Measurements from ENCODE around the gene PITPNM3.

The PITPNM3 gene

GRCh38 chr17:6525141-6525540 lies 31.2 kb downstream of the PITPNM3 start:
- no peak for DNase-seq

DNA sequence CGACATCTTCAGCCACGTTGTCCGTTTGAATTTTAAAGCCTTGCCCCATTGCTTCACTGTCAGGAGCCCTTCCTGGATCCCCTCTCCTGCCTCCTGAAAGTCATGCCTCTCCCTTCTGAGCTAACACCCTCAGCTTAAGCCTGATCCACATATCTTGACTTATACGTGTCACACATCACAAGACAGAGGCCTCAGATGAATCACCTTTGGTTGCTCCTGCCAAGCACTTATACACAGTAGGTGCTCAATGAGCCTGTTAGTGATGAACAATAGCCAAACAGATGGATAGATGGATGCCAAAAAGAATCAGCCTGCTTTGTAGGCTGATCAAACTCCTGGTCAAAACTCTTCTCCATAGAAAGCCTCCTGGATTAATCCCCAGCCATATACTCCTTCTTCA lies 31.8 kb downstream of the PITPNM3 start:
- no peak for DNase-seq

- no peak for DNase-seq
Observed at GRCh38 chr17:6523809-6524355, 32.5 kb downstream of the PITPNM3 start.

DNA sequence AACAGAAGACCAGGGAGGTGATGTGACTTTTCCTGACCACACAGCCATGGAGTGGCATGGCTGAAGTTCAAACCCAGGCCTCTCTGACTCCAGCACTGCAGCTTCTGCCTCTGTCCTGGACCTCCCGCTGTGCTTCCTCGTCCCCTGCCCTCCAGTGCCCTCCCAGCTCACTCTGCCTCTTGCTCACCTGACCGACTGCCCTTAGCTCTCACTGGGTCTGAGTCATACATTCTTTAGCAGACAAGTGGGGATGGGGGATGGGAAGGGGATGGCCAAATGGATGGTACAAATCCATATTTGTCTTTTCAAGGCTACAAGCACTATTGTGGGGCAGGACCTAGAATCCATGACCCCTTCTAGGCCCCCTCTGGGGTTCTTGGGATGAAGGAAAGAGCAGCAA lies 33.0 kb downstream of the PITPNM3 start:
- DNase-seq = no peak

GRCh38 chr17:6521586-6521985 lies 34.8 kb downstream of the PITPNM3 start:
- no peak for DNase-seq

- DNase-seq = no peak
Observed at GRCh38 chr17:6517062-6517461, 39.3 kb downstream of the PITPNM3 start.

DNA sequence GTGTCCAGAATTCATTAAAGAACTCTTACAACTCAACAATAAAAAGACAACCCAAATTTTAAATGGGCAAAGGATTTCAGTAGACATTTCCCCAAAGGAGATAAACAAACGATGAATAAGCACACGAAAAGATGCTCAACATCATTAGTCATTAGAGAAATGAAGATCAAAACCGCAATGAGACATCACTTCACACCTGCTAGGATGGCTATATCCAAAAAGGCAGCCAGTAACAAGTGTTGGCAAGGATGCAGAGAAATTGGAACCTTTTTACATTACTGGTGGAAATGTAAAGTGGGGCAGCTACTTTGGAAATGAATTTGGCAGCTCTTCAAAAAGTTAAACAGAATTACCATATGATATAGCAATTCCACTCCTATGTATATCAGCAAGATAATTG lies 42.0 kb downstream of the PITPNM3 start:
- no peak for DNase-seq

DNA sequence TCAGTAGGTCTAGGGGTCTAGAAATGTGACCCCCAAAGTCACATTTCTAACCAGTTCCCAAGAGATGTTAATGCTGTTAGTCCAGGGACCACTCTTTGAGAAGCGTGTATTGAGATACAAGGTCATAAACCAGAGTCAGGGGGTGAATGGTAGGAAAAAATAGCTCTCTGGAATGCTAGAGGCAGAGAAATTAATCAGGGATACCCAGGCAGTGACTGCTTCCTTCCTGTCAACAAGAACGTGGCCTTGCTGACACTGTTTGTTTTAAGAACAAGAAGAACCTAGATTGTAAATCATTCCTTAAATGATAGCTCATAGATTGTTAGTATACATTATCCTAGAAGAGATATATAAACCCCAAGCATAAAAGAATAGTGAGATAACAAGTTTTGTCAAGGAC lies 43.8 kb downstream of the PITPNM3 start:
- no peak for DNase-seq

GRCh38 chr17:6510321-6510977 lies 45.9 kb downstream of the PITPNM3 start:
- no peak for DNase-seq

DNA sequence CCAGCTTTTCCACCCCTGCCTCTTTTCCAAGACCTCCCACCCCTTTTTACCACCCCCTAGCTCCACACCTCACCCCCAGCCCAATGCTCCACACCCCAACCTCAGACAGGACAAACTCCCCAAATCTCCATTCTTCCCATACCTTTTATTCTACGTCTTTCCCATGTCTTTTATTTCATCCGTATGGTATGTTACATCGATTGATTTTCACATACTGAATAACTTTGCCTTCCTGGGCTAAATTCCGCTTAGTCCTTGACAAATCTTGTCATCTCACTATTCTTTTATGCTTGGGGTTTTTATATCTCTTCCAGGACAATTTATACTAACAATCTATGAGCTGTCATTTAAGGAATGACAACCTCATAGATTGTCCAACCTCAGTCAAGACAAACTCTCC lies 46.4 kb downstream of the PITPNM3 start:
- no peak for DNase-seq

DNA sequence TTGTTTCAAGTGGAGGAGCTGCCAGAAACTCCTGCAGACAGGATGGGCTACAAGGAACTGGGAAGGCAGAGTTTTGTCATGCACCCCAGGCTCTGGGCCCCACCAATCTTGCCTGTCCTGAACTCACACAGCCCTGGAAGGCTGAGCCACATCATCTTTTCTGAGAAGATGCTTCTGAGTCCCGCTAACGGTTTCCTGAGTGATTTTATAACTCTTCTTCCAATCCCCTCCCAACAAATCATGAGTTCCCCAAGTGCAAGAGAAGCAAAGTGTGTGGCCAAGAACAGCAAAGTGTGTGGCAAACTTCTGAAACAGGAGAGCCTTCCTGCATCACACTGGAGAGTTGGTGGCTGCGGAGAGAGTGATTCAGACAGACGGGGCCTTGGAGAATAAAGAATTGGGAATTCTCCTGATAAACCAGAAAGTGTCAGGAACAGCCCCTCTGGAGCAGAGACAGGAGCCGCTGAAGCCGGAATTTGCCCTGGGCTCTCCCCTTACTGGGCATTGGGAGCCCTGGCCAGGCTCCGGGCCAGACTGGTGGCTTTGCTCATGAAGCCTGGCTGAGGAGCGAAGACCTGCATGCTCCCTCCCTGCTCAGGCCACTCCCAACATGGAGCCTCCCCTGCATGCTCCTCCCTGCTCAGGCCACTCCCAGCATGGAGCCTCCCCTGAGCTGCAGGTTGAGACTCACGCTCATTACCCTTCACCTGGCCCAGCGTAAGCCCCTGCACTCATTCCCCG lies 47.2 kb downstream of the PITPNM3 start:
- DNase-seq = no peak

- no peak for DNase-seq
Observed at GRCh38 chr17:6508519-6509030, 47.8 kb downstream of the PITPNM3 start.

- no peak for DNase-seq
Observed at GRCh38 chr17:6508016-6508415, 48.3 kb downstream of the PITPNM3 start.

GRCh38 chr17:6507535-6507934 lies 48.8 kb downstream of the PITPNM3 start:
- DNase-seq = no peak

GRCh38 chr17:6506679-6507231 lies 49.6 kb downstream of the PITPNM3 start:
- no peak for DNase-seq

DNA sequence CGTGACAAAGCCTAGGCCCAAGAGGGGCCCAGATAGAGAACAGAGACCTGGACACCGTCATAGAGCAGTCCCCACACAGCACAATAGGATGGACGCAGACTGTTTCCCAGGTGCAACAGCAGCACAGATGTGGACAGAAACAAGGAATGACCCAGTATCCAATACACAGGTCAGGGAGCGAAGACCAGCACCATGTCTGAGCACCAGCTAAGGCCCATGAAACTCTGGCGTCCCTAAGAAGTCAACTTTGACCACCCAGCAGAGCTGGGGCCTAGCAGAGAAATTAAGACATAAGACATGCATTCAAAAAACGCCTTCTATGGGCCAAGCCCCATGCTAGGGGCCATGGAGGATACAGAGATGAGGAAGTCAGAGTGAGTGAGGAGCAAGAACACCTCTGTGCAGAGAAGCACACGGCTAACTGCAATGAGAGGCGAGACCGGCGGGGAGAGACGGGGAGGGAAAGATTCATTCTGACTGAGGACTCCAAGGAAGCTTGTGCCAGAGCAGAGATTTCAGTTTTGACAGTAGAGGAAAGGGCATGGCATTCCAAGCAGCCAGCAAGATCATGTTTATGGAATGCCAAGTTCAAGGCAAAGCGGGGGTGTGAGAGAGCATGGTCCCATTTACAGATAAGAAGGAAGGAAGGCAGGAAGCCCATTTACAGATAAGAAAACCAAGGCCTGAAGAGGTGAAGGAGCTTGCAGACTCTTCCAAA lies 50.8 kb downstream of the PITPNM3 start:
- DNase-seq = no peak

DNA sequence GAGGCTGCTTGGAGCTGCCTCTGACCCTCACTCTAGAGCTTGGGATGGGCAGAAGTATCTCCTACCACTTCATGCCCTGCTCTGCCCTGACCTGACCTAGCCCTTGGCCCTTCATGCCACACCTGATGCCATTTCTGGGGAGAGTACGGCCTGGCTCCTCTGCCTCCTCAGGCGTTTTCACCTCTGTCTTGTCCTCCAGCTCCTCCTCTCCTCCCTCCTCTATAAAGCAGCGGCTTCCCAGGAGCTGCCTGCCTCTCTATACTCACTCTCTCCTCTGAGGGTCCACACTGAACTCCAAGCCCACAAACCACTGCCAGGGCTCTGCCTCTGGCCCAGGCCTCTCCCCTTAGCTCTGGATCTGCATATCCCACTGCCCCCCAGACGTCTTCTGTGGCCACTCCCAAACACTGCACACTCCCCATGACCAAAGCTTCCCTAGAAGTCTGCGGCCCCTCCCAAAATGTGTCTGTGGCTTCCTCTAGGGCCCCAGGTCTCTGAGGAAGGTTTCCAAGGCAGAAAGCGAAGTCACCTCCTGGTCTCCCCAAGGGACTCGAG lies 52.6 kb downstream of the PITPNM3 start:
- DNase-seq = no peak

- DNase-seq = no peak
Observed at GRCh38 chr17:6502871-6503509, 53.4 kb downstream of the PITPNM3 start.

GRCh38 chr17:6502142-6502541 lies 54.2 kb downstream of the PITPNM3 start:
- DNase-seq = no peak

GRCh38 chr17:6501359-6501758 lies 55.0 kb downstream of the PITPNM3 start:
- no peak for DNase-seq

DNA sequence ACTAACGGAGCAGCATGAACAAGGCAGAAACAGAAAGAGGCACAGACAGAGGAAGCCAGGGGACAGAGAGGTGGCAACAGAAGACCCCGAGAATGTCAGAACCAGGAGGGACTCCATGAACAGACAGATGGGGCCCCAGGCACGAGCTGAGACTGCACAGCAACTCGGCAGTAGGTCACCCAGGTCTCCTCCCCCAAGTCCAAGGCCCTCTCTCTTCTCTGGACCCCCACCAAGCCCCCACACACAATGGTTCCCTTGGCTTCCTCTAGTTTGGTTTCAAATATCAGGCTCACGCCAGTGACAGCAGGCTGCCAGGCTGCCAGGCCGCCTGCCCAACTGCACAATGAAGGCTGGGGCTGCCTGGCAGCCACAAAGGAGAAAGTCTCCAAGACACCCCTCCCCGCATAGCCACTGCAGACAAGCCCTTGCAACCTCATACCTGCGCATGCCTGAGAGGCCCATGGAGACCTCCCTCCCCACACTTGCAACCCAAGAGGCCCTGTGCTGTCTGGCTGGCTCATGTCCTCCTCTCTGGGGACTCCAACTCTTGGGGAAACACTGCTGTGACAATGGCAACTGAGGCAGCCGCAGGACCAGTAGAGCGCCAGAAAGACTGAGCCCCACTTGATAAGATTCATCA lies 57.3 kb downstream of the PITPNM3 start:
- DNase-seq = no peak

- DNase-seq = no peak
Observed at GRCh38 chr17:6498356-6498755, 58.0 kb downstream of the PITPNM3 start.
